ENCODE measurements around the gene COL15A1.
"Not testable (repeated sequence)": the region's sequence is repeated elsewhere in the genome, so short reads cannot be mapped to it uniquely, and the experiment has no call there.

The COL15A1 gene

DNA sequence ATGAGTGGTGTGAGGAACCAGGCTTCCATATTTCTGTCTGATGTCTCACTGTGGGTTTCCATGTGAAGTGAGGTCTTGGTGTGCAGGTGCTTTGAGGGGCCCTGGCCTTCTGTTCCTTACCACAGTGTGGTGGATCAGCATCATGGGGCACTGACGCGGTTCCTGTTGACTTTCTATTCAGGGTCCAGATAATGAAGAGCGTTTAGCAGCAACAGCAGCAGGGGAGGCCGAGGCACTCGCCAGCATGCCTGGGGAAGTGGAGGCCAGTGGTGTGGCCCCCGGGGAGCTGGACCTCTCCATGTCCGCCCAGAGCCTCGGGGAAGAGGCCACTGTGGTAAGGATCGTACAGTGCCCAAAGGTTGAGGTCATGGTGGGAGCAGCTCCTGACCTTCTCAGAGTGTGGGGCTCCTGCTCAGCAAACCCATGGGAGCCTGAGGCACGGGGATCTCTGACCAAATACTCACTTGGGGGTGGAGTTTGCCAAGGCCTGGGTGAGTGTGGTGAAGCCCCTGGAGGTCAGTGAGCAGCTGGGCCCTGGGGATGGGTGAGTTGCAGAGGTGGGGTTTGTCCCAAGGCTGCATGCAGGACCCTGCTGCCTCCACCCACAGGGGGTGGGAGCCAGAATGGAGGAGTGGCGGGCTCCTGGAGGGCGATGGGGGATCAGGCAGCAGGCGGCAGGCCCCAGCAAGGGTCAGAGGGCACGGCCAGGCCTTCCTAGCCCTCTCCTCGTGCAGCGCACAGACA lies 61.2 kb downstream of the COL15A1 start:
- in situ Hi-C loops (cut with HindIII; ENCODE audit: low sequenced_read_pairs), result no loop called here

DNA sequence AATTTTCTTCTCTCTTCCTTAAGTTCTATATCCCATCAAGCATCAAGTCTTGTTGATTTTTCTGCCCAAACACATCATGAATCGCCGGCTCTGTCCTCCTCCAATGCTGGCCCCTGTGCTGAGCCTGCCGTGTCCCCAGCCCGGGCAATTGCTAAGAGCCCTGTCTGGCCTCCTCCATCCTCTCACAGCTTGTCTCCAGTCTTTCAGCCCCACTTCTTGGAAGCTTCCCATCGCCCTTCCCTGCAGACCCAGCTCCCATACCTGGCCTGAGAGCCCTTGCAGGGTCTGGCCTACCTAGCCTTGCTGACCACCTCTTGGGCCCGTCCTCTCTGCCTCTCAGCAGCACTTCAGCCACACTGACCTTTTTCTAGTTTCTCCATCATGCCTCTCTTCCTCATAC lies 61.9 kb downstream of the COL15A1 start:
- in situ Hi-C loops (cut with HindIII; ENCODE audit: low sequenced_read_pairs), result no loop called here

DNA sequence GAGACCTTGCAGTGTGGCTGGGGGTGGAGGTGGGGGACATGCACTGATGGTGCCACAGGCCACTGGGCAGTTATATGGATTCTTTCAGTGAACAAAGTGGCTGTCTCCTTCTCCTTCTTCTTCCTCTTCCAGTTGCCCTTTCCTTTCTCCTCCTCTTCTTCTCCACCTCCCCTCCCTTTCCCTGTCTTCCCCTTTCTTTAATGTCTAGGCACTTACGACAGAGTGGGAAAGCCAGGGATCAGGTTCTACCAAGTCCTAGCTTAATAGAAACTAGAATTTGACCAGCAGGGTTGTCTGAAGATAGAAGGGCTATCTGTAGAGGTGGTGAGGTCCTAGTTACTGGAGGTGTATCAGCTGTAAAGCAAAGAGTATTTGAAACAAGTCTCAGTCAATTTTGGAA lies 62.8 kb downstream of the COL15A1 start:
- in situ Hi-C loops (cut with HindIII; ENCODE audit: low sequenced_read_pairs), result no loop called here

DNA sequence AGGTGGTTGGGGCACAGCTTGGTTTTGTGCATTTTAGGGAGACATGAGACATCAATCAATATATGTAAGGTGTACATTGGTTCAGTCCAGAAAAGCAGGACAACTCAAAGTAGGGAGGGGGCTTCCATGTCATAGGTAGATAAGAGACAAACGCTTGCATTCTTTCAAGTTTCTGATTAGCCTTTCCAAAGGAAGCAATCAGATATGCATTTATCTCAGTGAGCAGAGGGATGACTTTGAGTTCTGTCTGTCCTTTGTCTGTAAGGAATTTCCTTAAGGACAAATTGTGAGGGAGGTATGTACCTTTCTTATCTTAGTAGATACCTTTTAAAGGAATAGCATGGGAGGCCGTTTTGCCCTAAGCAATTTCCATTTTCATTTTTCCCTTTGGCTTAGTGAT lies 63.3 kb downstream of the COL15A1 start:
- in situ Hi-C loops (cut with HindIII; ENCODE audit: low sequenced_read_pairs), result no loop called here

DNA sequence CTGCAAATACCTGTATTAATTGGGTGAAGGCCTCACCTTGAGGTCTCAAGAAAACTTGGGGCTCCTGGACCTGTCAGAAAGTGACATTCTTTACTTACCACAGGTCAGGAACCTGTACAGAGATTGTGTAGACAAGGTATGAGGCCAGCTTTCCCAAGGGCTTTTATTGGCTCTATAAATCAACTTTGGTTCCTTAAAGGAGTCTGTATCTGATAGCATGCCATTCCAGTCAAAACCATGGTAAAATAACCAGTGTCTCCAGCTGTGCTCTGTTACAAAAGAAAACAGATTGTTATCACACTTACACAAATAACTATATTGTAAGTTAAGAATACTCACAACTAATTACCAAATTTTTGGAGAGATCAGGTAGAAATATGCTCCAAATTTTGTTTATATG lies 64.5 kb downstream of the COL15A1 start:
- in situ Hi-C loops (cut with HindIII; ENCODE audit: low sequenced_read_pairs), result no loop called here

DNA sequence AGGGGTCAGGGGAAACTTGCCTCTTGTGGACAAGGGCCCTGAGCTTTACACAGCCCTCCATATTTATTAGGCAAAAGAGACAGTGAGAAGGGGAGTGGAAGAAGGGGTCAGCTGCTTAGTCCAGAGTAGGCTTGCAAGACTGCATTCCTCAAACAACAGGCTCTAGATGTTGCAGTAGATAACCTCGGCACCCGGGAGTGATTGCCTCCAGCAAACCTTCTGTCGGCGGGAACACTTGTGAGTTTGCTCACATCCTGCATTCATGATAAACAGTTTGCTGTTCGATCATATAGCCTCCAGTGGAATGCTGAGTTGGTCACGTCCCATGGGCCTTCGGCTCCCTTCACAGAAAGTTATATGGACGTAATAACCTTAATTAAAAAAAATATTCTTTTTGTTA lies 66.7 kb downstream of the COL15A1 start:
- in situ Hi-C loops (cut with HindIII; ENCODE audit: low sequenced_read_pairs), result not testable (repeated sequence)

DNA sequence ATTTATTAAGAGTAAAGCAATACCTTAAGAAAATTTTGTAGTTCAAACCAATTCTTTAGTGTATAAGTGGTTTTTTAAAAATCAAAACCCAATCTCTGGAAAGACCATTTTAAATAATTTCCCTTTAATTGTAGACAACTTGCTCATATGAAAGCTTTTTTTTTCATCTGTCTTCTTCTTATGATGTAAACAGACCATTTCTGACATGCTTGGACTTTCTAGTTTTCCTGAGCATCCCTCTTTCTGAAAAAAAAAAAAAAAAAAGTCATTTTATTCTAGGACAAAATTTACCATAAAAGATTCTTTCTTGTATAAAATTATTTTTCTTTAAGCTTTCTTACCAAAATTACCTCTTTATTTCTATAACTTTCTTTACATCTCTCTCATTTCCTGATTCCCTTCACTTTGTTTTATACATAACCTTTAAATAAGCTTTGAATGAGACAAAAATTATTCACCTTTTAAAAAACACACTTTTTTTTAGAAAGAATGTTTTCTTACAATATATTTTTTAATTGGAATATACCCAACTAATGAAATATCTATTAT lies 67.5 kb downstream of the COL15A1 start:
- in situ Hi-C loops (cut with HindIII; ENCODE audit: low sequenced_read_pairs), result no loop called here

DNA sequence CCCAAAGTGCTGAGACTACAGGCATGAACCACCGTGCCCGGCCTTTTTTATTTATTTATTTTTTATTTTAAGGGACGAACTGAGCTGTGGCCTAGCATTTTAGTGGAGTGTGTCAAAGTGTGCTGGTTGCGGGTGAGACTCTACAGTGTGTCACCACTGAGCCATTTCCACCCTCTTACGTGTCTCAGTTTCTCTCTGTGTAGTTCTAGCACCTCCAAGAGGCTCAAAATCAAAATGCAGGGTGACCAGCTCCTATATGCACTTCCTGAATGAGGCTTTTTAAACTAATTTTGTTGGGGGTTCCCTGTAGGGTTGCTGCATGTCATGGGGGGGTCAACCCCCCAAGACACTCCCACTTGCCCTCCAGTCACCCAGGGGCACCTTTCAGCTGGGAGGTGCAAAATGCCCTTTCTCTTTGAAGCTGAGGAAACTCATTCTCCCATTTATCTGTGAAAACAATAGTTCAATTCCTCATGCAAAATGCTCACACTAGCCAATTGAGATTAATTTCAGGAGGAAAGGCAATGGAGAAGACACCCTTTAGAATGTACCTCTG lies 69.3 kb downstream of the COL15A1 start:
- in situ Hi-C loops (cut with HindIII; ENCODE audit: low sequenced_read_pairs), result no loop called here

DNA sequence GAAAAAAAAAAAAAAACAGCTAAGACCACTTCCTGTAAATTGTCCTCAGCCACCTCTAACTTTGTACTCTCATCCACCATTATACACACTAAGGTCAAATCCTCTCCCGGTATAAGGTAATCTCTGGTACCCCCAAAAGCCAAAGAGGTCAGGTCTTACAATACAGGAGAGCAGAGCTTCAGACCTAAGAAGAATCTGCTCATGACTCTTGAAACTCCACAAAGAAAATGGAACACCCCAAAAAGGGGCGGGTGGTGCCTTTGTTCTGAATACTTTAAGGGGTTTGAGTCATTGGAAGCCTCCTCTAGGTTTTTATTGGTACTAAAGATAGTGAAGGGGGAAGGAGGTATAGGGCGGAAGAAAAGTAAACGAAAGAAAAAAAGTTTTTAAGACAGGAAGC lies 69.8 kb downstream of the COL15A1 start:
- in situ Hi-C loops (cut with HindIII; ENCODE audit: low sequenced_read_pairs), result no loop called here

DNA sequence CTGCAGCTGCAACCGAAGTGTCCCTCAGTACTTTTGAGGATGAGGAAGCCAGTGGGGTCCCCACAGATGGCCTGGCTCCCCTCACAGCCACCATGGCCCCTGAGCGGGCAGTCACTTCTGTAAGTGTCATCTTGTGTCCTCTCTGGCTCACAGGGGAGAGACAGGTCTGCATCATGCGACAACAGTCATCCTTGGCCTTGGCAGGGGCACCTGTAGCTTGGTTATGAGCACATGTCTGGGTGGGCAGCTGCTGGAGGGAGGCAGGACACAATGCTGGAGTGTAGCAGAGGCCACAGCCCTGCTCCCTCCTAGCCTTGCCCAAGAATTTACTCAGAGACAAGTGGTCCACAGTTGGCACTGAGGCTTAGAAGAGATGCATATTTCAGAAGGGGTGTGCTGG lies 71.7 kb downstream of the COL15A1 start:
- in situ Hi-C loops (cut with HindIII; ENCODE audit: low sequenced_read_pairs), result no loop called here

DNA sequence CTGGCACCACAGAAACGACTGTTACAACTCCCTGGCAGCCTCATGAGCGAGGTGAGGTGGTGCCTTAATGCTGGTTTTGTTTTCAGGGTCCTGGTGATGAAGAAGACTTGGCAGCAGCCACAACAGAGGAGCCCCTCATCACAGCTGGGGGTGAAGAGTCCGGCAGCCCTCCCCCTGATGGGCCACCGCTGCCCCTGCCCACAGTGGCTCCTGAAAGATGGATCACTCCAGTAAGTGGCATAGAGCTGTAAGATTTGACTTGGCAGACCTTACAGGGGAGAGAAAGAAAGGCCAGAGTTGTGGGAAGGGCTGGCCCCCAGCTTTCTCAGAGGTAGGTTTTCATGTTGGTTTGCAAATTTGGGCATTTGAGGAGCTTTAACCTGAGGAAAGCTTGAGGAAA lies 72.2 kb downstream of the COL15A1 start:
- in situ Hi-C loops (cut with HindIII; ENCODE audit: low sequenced_read_pairs), result no loop called here

DNA sequence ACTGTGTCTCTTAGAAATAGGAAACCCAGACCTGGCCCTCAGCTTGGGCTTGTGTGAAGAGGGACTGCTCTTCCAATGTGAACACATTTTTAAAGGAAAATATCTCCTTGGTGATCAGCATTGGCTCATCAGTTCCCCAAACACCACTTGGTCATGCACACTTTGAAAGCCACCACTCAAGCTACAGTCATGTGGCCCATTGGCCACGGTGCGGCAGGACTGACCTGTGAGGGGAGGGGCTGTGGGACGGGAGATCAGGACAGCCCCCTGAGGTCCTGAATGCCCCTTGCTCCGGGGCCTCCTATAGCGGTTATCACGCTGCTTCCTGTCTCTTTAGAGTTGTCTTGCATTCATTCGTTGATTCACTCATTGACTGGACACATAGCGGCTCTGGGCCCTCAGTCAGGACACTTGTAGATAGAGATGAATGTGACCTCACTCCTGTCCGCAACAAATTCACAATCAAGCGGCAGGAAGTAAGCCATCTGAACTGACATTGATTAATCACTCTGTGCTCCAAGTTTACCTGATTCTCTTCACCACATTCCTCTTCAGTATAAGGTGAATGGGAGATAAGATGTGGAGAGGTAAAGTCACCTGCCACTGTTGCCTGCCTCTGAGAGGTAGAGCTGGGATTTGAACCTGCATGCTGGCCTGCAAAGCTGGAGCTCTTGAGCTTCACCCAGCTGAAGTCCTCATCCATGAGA lies 73.1 kb downstream of the COL15A1 start:
- in situ Hi-C loops (cut with HindIII; ENCODE audit: low sequenced_read_pairs), result no loop called here

DNA sequence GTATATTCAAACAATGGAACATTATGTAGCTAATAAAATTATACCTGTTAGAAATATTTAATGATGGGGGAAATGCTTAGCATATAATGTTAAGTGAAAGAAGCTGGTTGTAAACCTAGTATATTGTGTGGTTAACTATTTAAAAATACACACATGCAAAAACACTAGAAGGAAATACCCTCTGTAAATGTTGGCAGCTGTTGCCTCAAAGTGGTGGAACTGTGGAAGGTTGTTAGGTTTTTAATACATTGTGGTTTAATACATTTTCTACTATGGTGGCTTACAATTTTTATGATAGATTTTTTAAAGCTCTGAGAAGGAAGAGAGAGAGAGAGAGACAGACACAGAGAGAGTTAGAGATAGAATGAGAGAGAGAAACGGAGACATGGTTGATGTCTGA lies 74.9 kb downstream of the COL15A1 start:
- in situ Hi-C loops (cut with HindIII; ENCODE audit: low sequenced_read_pairs), result no loop called here

DNA sequence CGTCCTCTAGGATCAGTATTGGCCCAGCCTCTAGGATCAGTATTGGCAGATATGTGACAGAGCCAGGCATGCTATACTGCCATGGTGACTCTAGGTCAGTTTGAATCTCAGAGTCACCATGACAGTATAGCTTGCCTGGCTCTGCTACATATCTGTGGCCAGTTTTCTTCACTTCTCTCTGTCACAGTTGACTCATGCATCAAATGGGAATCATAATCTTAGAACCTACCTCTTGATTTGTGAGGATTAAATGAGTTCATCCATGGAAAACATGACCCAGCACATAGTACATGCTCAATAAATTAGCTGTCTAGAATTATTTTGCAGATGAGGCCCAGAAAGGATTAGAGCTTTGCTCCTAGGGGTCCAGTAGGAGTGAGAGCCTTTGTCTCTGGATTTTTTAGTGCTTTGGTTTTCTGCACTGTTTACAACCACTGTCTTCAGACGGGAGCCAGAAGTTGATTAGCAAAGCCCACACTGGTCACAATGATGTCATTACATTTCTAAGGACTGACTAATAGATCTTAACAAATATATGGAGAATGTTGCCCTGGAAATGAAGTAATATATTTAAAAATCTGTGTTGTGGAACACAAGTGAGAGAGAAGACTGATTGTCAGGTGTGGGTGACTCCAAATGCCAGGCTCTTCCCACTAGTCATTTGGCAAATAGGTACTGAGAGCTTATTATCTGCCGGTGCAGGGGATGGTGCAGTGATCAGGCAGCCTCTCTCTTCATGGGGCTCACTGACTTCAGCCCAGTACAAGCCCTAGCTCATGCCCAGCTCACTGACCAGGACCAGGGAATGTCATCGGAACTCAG lies 76.0 kb downstream of the COL15A1 start:
- in situ Hi-C loops (cut with HindIII; ENCODE audit: low sequenced_read_pairs), result no loop called here

DNA sequence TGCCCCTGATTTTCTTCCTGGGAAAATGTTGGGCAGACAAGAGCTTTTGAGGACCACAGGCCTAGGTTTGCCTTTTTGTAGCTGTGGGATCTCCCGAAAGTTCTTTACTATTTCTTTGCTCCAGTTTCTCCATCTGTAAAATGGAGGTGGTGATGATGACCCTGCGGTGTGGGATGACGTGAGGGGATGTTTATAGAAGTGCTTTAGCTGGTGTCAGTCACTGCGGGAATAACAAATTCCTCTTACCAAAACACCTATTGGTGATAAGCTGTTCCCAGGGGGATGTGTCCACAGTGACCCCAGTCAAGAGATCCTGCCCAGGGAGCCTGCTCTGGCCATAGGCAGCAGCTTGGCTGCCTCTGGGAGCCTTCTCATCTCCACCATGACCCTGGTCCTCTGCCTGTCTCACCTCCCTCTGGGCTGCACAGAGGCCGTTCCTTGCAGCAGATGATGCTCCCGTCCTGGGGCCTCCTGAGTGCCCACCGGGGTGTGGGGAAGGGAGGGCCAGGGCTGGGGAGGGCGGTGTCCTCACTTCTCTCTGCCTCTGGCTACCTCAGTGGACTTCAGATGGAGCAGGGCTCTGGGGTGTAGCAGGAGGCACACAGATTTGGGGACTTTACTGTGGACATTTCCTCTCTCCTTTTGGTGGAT lies 77.2 kb downstream of the COL15A1 start:
- in situ Hi-C loops (cut with HindIII; ENCODE audit: low sequenced_read_pairs), result no loop called here

DNA sequence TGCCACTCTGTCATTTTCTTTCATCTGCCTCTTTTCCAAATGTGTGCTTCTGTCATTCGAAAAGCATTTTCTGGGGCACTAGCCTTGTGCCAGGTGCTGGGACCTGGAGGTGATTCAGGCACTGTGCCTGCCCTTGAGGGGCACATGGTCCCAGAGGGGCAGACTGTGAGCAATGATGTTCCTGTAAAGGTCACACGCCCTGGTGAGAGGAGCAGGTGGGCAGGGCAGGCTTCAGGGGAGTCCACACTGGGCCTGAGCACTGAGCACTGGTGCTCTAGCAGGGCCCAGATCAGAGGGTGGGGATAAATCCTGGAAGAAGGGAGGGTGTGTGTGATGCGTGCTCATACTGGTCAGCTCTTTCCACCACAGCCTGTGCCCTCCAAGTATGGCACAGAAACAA lies 77.8 kb downstream of the COL15A1 start:
- in situ Hi-C loops (cut with HindIII; ENCODE audit: low sequenced_read_pairs), result no loop called here

DNA sequence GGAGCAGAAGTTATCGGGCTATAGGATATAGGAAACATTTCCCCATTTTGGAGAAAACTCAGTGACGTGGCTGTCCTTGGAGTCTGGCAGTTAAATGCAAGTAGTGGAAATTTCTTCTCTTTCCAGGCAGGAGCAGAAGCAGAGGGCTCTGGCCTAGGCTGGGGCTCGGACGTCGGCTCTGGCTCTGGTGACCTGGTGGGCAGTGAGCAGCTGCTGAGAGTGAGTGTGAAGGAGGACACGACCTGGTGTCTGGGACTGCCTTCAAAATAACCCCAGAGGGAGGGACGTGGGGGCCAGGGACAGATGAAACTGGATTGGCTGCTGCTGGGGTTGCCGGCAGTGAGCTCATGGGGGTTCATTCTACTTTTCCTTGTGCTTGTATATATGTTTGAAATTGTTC lies 79.5 kb downstream of the COL15A1 start:
- in situ Hi-C loops (cut with HindIII; ENCODE audit: low sequenced_read_pairs), result no loop called here

DNA sequence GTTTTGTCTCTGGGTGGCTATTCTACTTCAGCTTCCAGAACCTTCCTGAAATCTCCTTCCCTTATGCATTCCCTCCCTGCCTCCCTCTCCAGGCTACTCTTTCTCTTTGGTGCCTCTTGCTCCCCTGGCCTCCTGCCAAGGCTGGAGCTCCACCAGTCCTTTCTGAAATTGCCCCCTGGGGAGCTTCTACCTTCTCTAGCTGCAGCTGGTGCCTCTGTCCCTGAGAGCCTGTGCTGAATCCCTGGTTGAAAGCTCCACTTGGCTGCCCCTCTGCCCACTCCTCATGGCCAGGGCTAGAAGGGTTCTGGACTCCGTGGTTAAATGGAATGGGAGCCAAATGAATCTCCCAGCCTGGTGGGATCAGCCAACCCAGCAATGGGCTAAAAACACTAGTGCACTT lies 80.1 kb downstream of the COL15A1 start:
- in situ Hi-C loops (cut with HindIII; ENCODE audit: low sequenced_read_pairs), result no loop called here

DNA sequence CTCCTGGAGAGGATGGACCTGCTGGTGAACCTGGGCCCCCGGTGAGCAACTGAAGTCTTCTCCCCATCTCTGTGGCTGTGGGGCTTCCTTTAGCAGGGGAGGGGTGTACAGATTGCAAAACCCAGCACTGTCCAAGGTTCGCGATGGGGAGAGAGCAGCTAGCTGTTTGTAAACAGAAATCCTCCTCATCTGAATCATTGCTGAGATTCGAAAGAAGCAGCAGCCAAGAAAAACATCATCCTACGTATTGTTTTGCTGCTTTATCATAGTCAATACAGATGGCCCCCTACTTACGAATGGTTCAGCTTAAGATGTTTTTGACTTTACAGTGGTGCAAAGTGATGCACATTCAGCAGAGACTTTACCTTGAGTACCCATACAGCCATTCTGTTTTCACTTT lies 81.3 kb downstream of the COL15A1 start:
- in situ Hi-C loops (cut with HindIII; ENCODE audit: low sequenced_read_pairs), result no loop called here

DNA sequence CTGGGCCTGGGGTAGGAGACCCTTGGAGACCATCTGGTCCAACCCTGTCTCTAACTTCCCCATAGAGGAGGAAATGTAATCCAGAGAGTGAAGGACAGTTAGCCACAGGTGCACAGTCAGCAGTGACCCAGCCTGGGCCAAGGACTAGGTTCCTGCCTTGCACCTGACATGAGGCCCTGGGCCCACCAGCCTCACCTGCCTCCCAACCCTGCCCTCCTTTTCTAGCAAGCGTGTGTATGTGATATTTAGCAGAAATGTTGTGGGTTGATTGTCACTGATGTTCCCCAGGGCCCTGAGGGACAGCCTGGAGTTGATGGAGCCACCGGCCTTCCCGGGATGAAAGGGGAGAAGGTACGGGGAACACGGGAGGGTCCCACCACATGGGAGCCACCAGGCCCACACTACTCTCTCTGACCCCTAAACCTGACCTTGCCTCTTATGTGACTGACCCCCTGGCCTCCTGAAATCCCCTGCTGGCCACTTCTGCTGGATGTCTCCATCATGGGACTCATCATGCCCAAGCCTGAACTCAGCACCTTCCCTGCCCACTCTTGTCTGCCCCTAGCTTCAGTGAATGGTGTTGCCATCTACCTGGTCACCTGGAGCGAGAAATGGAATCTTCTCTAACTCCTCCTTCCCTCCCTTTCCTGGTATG lies 82.0 kb downstream of the COL15A1 start:
- in situ Hi-C loops (cut with HindIII; ENCODE audit: low sequenced_read_pairs), result no loop called here

Data from endothelial cell of hepatic sinusoid (primary cell).